Activated naive CD4-positive, alpha-beta T cell treated with anti-CD3 and anti-CD28 coated beads, Interleukin-2, amount 10 ng/mL, durations not matched to agents 7 days and 5 days (primary cell): ENCODE results near the gene TRIM10.
"Not testable (repeated sequence)": the region's sequence is repeated elsewhere in the genome, so short reads cannot be mapped to it uniquely, and the experiment has no call there.

Source experiments
- CTCF ChIA-PET: fragments of 350-600 bp; sonication (Branson Sonifier 250); formaldehyde crosslinking; loops from one replicate; lab custom pipeline; 2021; ENCODE audit warnings: antibody characterized with exemption; lab: Charles Lee
- DNase-seq: peaks from one replicate; pipeline ENCODE4 v3.0.0-alpha.2; 2020
- H3K27ac Mint-ChIP-seq: one replicate; pipeline ENCODE4 v1.8.0; 2021; ENCODE audit warnings: mild to moderate bottlenecking, moderate library complexity, mixed read lengths
- H3K27me3 Mint-ChIP-seq: one replicate; pipeline ENCODE4 v1.8.0; 2021; ENCODE audit warnings: mild to moderate bottlenecking, mixed read lengths
- H3K36me3 Mint-ChIP-seq: one replicate; pipeline ENCODE4 v1.8.0; 2021; ENCODE audit warnings: mixed read lengths
- H3K4me1 Mint-ChIP-seq: one replicate; pipeline ENCODE4 v1.8.0; 2021; ENCODE audit warnings: mixed read lengths
- H3K4me3 Mint-ChIP-seq: one replicate; pipeline ENCODE4 v1.8.0; 2021; ENCODE audit warnings: mild to moderate bottlenecking, moderate library complexity, mixed read lengths
- H3K9me3 Mint-ChIP-seq: one replicate; pipeline ENCODE4 v1.8.0; 2021; ENCODE audit warnings: mixed read lengths

TRIM10 gene

GRCh38 chr6:30136570-30137286 lies 24.3 kb downstream of the TRIM10 start:
- no peak overlapping the region for H3K27ac Mint-ChIP-seq
- no peak for DNase-seq
- peaks cover 8% of the 10 kb centered on the region for H3K4me1 Mint-ChIP-seq
- H3K4me3 Mint-ChIP-seq: no peak overlapping the region
- no peaks in the 10 kb centered on the region for H3K36me3 Mint-ChIP-seq
- no peaks in the 10 kb centered on the region for H3K9me3 Mint-ChIP-seq
- CTCF ChIA-PET: interaction anchor here (1.7 kb wide), 1 partner anchor 34 kb away, joined by 8 read pairs; no protein-coding TSS in a partner anchor
- peaks cover 63% of the 10 kb centered on the region for H3K27me3 Mint-ChIP-seq

GRCh38 chr6:30135757-30136156 lies 25.3 kb downstream of the TRIM10 start, which contains the start of gene TRIM40:
Gene TRIM40, plus strand, starts transcription at chr6:30136140. Its CDS starts 897 bp downstream, at chr6:30137037.
- no peak for DNase-seq
- peaks cover 11% of the 10 kb centered on the region for H3K4me1 Mint-ChIP-seq
- H3K27me3 Mint-ChIP-seq: peaks cover 63% of the 10 kb centered on the region
- no peaks in the 10 kb centered on the region for H3K36me3 Mint-ChIP-seq
- H3K27ac Mint-ChIP-seq: no peak within 1 kb of the TSS
- no peak within 1 kb of the TSS for H3K4me3 Mint-ChIP-seq
- H3K9me3 Mint-ChIP-seq: no peaks in the 10 kb centered on the region
- CTCF ChIA-PET: interaction anchor here (1.7 kb wide), 1 partner anchor 33 kb away, joined by 8 read pairs; no protein-coding TSS in a partner anchor

DNA sequence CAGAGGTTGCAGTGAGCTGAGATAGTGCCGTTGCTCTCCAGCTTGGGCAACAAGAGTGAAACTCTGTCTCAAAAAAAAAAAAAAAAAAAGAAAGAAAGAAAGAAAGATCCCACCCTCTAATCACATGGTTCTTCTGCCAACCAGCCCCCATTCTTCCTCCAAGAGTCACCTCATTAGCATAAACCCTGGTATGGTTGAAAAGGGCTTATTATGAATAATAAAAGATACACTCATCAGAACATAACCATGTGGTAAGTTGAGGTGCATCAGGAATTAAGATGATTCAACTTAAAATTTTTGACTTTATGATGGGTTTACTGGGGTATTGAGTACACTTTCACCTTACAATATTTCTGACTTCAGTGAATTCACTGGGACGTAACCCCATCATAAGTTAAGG lies 25.9 kb downstream of the TRIM10 start:
- Mint-ChIP-seq H3K9me3 (no peaks in the 10 kb centered on the region), H3K36me3 (no peaks in the 10 kb centered on the region), H3K27me3 (peaks cover 68% of the 10 kb centered on the region), H3K4me3 (no peak overlapping the region), H3K27ac (no peak overlapping the region), H3K4me1 (peaks cover 17% of the 10 kb centered on the region)
- DNase-seq: no peak
- CTCF ChIA-PET: interaction anchor here (1.7 to 6.4 kb wide), 2 partner anchors 30 to 32 kb away, joined by 8 to 180 read pairs; no protein-coding TSS in a partner anchor

DNA sequence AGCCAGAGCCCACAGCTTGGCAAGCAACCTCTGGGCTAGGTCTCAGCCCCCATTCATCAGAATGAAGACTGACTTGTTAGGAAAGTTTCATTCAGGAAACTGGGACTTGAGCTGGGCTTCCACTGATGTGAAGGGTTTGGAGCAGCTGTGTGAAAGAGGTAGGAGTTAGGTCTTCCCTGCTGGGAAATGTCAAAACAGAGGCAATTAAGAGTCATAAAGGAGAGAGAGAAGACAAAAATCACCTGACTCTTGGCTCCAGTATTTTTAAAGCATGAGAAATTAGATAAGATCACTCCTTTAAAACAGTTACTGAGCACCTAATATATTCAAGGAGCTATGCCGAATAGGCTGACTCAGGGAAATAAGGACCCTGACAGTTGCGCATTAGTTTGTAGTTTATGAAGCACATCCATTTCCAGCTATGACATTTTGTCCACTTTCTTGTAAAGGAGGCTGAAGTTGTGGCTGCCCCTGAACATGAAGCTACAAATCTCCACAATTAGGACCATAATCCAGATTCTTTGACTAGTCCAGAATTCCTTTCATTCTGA lies 29.0 kb downstream of the TRIM10 start:
- Mint-ChIP-seq H3K4me1 (peaks cover 19% of the 10 kb centered on the region), H3K27me3 (peaks cover 78% of the 10 kb centered on the region), H3K27ac (no peak overlapping the region), H3K36me3 (no peaks in the 10 kb centered on the region), H3K4me3 (no peak overlapping the region), H3K9me3 (no peaks in the 10 kb centered on the region)
- DNase-seq: no peak
- CTCF ChIA-PET: interaction anchor here (0.7 to 6.4 kb wide), 17 partner anchors 10 to 284 kb away, joined by 3 to 180 read pairs (median 6); no protein-coding TSS in a partner anchor

- Mint-ChIP-seq H3K9me3 (no peaks in the 10 kb centered on the region), H3K27ac (no peak overlapping the region), H3K4me1 (peaks cover 15% of the 10 kb centered on the region), H3K27me3 (peaks cover 80% of the 10 kb centered on the region), H3K4me3 (no peak overlapping the region), H3K36me3 (no peaks in the 10 kb centered on the region)
- DNase-seq: peak; percentile 75
- CTCF ChIA-PET: interaction anchor here (0.7 to 6.4 kb wide), 28 partner anchors 9 to 294 kb away, joined by 3 to 180 read pairs (median 4); no protein-coding TSS in a partner anchor
Measured at GRCh38 chr6:30130887-30131862, 29.8 kb downstream of the TRIM10 start.

- Mint-ChIP-seq H3K4me3 (no peak overlapping the region), H3K4me1 (peaks cover 11% of the 10 kb centered on the region), H3K27me3 (peaks cover 84% of the 10 kb centered on the region), H3K36me3 (no peaks in the 10 kb centered on the region), H3K9me3 (no peaks in the 10 kb centered on the region), H3K27ac (no peak overlapping the region)
- CTCF ChIA-PET: interaction anchor here (0.8 to 6.4 kb wide), 17 partner anchors 8 to 86 kb away, joined by 3 to 180 read pairs (median 6); no protein-coding TSS in a partner anchor
- no peak for DNase-seq
Measured at GRCh38 chr6:30130179-30130679, 30.8 kb downstream of the TRIM10 start.

GRCh38 chr6:30129265-30130178 lies 31.5 kb downstream of the TRIM10 start:
- Mint-ChIP-seq H3K9me3 (no peaks in the 10 kb centered on the region), H3K27me3 (peaks cover 79% of the 10 kb centered on the region), H3K4me1 (peaks cover 11% of the 10 kb centered on the region), H3K36me3 (no peaks in the 10 kb centered on the region), H3K27ac (no peak overlapping the region), H3K4me3 (no peak overlapping the region)
- no peak for DNase-seq
- CTCF ChIA-PET: interaction anchor here (1.2 to 6.4 kb wide), 7 partner anchors 7 to 52 kb away, joined by 3 to 180 read pairs (median 8); no protein-coding TSS in a partner anchor

DNA sequence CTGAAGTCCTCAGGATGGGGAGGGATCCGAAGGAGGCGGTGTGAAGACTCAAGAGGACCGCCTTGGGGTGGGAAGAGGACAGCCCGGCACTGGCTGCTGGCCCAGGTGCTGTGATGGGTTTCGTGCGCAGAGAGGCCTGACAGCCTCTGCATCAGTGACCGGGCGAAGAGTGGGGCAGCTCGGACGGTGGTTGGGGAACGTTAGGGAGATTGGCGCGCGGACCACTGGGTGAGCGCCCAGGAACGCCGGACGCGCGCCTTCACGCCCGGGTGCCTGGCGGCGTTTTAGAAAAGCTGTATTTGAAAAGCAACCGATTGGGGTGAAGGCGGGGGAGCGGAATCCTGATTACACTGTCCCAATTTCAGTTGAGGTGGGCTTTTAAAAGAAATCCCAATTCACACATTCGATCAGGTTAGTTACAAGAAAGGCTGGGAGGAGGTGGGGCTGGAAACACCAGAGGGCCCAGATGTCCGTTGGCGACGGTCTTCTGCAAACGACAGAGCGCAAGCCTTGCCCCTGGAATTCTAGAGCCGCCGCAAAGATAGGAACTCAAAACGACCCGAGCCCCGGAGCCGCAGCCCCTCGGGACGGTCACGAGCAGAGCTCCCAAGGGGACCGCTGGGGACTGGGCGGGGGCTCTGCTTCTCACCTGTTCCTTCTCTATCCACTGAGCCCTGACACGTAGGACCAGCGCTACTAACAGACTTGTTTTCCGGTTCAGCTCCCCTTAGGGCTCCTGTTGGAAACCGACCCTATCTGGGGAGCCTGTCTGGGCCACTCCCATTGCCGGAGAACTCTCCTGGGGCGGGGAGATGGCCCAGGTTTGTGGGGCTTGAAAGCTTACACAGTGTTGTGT lies 33.5 kb downstream of the TRIM10 start:
- peaks cover 79% of the 10 kb centered on the region for H3K27me3 Mint-ChIP-seq
- no peak for DNase-seq
- no peaks in the 10 kb centered on the region for H3K36me3 Mint-ChIP-seq
- peaks cover 11% of the 10 kb centered on the region for H3K4me1 Mint-ChIP-seq
- CTCF ChIA-PET: interaction anchor here (0.8 to 2.9 kb wide), 2 partner anchors 24 to 44 kb away, joined by 3 to 17 read pairs; no protein-coding TSS in a partner anchor
- H3K4me3 Mint-ChIP-seq: no peak overlapping the region
- no peak overlapping the region for H3K27ac Mint-ChIP-seq
- no peaks in the 10 kb centered on the region for H3K9me3 Mint-ChIP-seq

GRCh38 chr6:30122515-30122914 lies 38.5 kb downstream of the TRIM10 start:
- Mint-ChIP-seq H3K4me3 (no peak overlapping the region), H3K27me3 (peaks cover 66% of the 10 kb centered on the region), H3K9me3 (no peaks in the 10 kb centered on the region), H3K36me3 (no peaks in the 10 kb centered on the region), H3K4me1 (no peaks in the 10 kb centered on the region), H3K27ac (no peak overlapping the region)
- DNase-seq: no peak
- CTCF ChIA-PET: interaction anchor here (1.7 to 2.5 kb wide), 2 partner anchors 9 to 20 kb away, joined by 11 read pairs; no protein-coding TSS in a partner anchor

- H3K9me3 Mint-ChIP-seq: no peaks in the 10 kb centered on the region
- no peaks in the 10 kb centered on the region for H3K36me3 Mint-ChIP-seq
- H3K4me3 Mint-ChIP-seq: no peak overlapping the region
- peaks cover 58% of the 10 kb centered on the region for H3K27me3 Mint-ChIP-seq
- no peak overlapping the region for H3K27ac Mint-ChIP-seq
- CTCF ChIA-PET: interaction anchor here (1.7 to 2.5 kb wide), 2 partner anchors 9 to 19 kb away, joined by 11 read pairs; no protein-coding TSS in a partner anchor
- H3K4me1 Mint-ChIP-seq: no peaks in the 10 kb centered on the region
- DNase-seq: no peak
Measured at GRCh38 chr6:30121446-30122366, 39.3 kb downstream of the TRIM10 start.

DNA sequence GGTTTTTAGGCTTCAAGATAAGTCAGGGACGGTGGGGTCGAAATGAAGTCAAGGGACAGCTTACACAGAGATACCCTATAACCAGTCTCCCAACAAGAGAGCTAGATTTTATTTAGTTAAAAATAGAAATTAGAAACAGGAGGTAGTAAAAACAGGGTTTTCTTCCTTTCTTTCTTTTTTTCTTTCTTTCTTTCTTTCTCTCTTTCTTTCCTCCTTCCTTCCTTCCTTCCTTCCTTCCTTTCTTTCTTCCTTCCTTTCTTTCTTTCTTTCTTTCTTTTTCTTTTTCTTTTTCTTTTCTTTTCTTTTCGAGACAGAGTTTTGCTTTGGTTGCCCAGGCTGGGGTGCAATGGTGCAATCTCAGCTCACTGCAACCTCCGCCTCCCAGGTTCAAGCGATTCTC lies 42.3 kb downstream of the TRIM10 start:
- CTCF ChIA-PET: interaction anchor here (2.8 kb wide), 1 partner anchor 12 kb away, joined by 8 read pairs; no protein-coding TSS in a partner anchor
- peaks cover 56% of the 10 kb centered on the region for H3K27me3 Mint-ChIP-seq
- DNase-seq, H3K9me3 Mint-ChIP-seq, H3K27ac Mint-ChIP-seq, H3K36me3 Mint-ChIP-seq, H3K4me1 Mint-ChIP-seq, H3K4me3 Mint-ChIP-seq: not testable (repeated sequence)
